Measurements from ENCODE around the gene STXBP6. TPM values are rescaled to one million over a fixed set of nuclear protein-coding genes. Genes with fewer than 3 reads are reported as not detected.

The STXBP6 gene
- total and polyA plus RNA-seq, 7 donors: 7.1 to 32.8 (median 14.3) TPM

DNA sequence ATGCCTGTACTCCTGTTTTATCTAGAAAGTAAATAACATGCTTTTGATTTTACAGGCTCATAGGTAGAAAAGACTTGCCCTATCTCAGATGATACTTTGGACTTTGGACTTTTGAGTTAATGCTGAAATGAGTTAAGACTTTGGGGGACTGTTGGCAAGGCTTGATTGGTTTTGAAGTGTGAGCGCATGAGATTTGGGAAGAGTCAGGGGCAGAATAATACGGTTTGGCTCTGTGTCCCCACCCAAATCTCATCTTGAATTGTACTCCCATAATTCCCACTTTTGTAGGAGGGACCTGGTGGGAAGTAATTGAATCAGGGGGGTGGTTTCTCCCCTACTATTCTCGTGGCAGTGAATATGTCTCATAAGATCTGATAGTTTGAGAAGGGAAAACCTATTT, 259.8 kb downstream of the STXBP6 start:
- Histone ChIP-seq H3K9me3 (no peaks in the 10 kb centered on the region), H3K36me3 (no peaks in the 10 kb centered on the region)

DNA sequence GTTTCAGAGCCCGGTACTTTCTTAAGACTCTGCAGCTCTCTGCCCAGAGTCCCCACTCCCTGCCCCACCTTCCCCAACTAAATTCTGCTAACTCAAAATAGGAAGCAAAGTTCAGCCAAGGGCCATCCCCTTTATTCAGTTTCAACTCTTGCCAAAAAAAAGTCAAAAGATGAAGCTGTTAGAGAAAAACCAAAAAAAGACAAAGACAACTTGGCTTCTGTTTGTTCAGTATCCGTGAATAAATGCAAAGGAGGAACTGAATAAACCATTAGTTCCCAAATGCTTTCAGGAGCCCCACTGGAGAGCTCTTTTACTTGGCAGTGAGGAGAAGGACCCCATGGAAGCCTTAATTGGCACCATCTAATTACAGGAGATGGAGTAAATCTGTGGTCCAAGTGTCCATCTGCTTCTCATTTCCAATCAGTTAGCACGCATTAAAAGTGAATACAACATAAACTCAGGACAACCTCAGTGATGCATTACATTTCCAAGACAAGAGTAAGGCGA, 260.5 kb downstream of the STXBP6 start:
- no peak for DNase-seq
- Histone ChIP-seq H3K9me3 (no peaks in the 10 kb centered on the region), H3K4me3 (no peak overlapping the region), H3K27me3 (no peaks in the 10 kb centered on the region), H3K36me3 (no peaks in the 10 kb centered on the region), H3K27ac (peak overlapping the region in 1 of 4 donors; percentile 30), H3K4me1 (peaks cover 0 to 13% (median 11%) of the 10 kb centered on the region in 4 donors)
- peak in 1 of 4 donors; percentile 10 for TF ChIP-seq POLR2AphosphoS5 (IDR thresholded peaks at IDR 0.05)
- TF ChIP-seq EP300 (IDR thresholded peaks at IDR 0.05): no peak
- WGBS, 2 donors: 60 to 70% methylated on average over 4 of the region's 4 CpGs
- intact Hi-C loops (cut with DNase I): no loop called here

More for the DNA sequence above, 259.8 kb downstream of the STXBP6 start:
- H3K27me3 ChIP-seq: no peaks in the 10 kb centered on the region
- TF ChIP-seq POLR2A (IDR thresholded peaks at IDR 0.05) (no peak), POLR2AphosphoS5 (IDR thresholded peaks at IDR 0.05) (no peak), EP300 (IDR thresholded peaks at IDR 0.05) (no peak)
- TF ChIP-seq, protein P1, sequence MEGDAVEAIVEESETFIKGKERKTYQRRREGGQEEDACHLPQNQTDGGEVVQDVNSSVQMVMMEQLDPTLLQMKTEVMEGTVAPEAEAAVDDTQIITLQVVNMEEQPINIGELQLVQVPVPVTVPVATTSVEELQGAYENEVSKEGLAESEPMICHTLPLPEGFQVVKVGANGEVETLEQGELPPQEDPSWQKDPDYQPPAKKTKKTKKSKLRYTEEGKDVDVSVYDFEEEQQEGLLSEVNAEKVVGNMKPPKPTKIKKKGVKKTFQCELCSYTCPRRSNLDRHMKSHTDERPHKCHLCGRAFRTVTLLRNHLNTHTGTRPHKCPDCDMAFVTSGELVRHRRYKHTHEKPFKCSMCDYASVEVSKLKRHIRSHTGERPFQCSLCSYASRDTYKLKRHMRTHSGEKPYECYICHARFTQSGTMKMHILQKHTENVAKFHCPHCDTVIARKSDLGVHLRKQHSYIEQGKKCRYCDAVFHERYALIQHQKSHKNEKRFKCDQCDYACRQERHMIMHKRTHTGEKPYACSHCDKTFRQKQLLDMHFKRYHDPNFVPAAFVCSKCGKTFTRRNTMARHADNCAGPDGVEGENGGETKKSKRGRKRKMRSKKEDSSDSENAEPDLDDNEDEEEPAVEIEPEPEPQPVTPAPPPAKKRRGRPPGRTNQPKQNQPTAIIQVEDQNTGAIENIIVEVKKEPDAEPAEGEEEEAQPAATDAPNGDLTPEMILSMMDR (IDR thresholded peaks at IDR 0.05): no peak
- no peak for DNase-seq
- peaks cover 0 to 13% (median 11%) of the 10 kb centered on the region in 4 donors for H3K4me1 ChIP-seq
- no peak overlapping the region for H3K27ac ChIP-seq
- intact Hi-C loops (cut with DNase I): no loop called here
- no peak overlapping the region for H3K4me3 ChIP-seq
- 84 to 87% methylated on average over 3 of the region's 3 CpGs for WGBS, 2 donors

DNA sequence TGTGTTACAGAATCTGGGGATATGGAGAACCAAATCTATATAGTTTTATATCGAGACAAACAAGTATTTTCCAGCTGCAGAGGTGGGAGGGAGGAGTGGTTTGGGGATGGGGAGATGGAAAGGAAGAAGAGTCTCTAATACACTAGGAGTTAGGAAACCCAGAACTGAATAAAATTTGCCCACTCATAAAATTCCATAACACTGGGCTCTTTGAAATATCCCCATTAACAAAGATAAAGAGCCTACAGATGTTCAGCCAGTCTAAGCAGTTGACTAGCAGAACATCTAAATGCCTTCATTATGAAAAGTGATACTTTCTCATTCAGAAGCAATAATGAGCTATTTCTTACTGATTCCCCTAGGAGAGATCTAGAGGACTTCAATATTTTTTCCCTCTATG, 264.2 kb downstream of the STXBP6 start:
- WGBS, 2 donors: 81 to 84% methylated on average over 1 of the region's 1 CpG
- H3K9me3 ChIP-seq: no peaks in the 10 kb centered on the region
- no peak overlapping the region for H3K27ac ChIP-seq
- no peak for DNase-seq
- no peaks in the 10 kb centered on the region for H3K36me3 ChIP-seq
- peaks cover 0 to 13% (median 11%) of the 10 kb centered on the region in 4 donors for H3K4me1 ChIP-seq
- H3K4me3 ChIP-seq: no peak overlapping the region
- TF ChIP-seq, protein P1 (IDR thresholded peaks at IDR 0.05): no peak
- TF ChIP-seq POLR2A (IDR thresholded peaks at IDR 0.05): no peak
- no peak for TF ChIP-seq EP300 (IDR thresholded peaks at IDR 0.05)
- no peak for TF ChIP-seq POLR2AphosphoS5 (IDR thresholded peaks at IDR 0.05)
- H3K27me3 ChIP-seq: no peaks in the 10 kb centered on the region
- intact Hi-C loops (cut with DNase I): no loop called here

DNA sequence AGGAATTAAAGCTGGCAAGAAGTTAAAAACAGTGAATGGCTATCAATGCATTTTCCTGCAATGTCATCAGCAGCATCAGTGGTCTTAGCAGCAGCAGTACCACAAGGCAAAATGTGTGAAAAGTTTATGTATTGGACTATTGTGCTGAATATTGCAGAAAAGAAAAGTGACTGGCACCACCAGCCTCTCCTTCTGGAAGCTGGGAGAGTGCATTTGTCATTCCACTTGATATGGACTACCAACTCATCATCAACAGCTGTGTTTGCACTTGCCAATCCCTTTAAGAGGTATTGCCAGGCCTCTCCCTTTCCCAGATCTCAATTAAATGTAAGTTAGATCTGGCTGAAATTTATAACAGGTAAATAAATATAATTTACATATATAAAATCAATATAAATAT, 265.0 kb downstream of the STXBP6 start:
- no peaks in the 10 kb centered on the region for H3K27me3 ChIP-seq
- intact Hi-C loops (cut with DNase I): no loop called here

DNA sequence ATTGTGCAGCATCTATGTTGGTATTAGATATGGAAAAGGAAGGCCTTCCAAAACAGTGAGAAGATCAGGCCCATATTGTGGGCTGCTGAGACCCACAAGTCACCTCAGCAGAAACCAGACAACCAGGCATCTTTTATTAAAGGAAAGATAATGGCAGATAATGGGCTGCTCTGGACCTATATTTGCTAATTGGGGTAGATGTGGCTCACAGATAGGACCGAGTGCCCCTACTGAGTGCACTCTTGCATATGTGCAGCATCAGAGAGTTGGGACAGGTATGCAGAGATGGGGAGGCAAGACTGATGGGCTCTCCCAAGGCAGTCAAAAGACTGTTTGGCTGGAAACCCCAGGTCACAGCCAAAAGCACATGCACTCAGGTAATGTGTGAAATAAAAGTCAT, 266.2 kb downstream of the STXBP6 start:
- Histone ChIP-seq H3K9me3 (no peaks in the 10 kb centered on the region), H3K27ac (no peak overlapping the region), H3K36me3 (no peaks in the 10 kb centered on the region), H3K4me1 (peaks cover 0 to under 1% (median under 1%) of the 10 kb centered on the region in 4 donors), H3K27me3 (no peaks in the 10 kb centered on the region), H3K4me3 (no peak overlapping the region)
- intact Hi-C loops (cut with DNase I): no loop called here
- TF ChIP-seq POLR2AphosphoS5 (IDR thresholded peaks at IDR 0.05): no peak
- no peak for TF ChIP-seq EP300 (IDR thresholded peaks at IDR 0.05)
- TF ChIP-seq, protein P1 (IDR thresholded peaks at IDR 0.05): no peak
- no peak for TF ChIP-seq POLR2A (IDR thresholded peaks at IDR 0.05)
- DNase-seq: no peak
- WGBS, 2 donors: 77 to 81% methylated on average over 1 of the region's 1 CpG

More for the DNA sequence above, 265.0 kb downstream of the STXBP6 start:
- TF ChIP-seq EP300 (IDR thresholded peaks at IDR 0.05) (no peak), POLR2AphosphoS5 (IDR thresholded peaks at IDR 0.05) (no peak), POLR2A (IDR thresholded peaks at IDR 0.05) (no peak)
- TF ChIP-seq, protein P1 (IDR thresholded peaks at IDR 0.05): no peak
- H3K4me1 ChIP-seq: peaks cover 0 to 12% (median 10%) of the 10 kb centered on the region in 4 donors
- H3K4me3 ChIP-seq: no peak overlapping the region
- no peak overlapping the region for H3K27ac ChIP-seq
- H3K9me3 ChIP-seq: no peaks in the 10 kb centered on the region
- no peaks in the 10 kb centered on the region for H3K36me3 ChIP-seq
- DNase-seq: no peak
